ENCODE results near the gene GKN2. TPM values are rescaled to one million over a fixed set of nuclear protein-coding genes. Genes with fewer than 3 reads are reported as not detected.

Gene GKN2
- total RNA-seq, 2 donors from 2014 or later: not detected

DNA sequence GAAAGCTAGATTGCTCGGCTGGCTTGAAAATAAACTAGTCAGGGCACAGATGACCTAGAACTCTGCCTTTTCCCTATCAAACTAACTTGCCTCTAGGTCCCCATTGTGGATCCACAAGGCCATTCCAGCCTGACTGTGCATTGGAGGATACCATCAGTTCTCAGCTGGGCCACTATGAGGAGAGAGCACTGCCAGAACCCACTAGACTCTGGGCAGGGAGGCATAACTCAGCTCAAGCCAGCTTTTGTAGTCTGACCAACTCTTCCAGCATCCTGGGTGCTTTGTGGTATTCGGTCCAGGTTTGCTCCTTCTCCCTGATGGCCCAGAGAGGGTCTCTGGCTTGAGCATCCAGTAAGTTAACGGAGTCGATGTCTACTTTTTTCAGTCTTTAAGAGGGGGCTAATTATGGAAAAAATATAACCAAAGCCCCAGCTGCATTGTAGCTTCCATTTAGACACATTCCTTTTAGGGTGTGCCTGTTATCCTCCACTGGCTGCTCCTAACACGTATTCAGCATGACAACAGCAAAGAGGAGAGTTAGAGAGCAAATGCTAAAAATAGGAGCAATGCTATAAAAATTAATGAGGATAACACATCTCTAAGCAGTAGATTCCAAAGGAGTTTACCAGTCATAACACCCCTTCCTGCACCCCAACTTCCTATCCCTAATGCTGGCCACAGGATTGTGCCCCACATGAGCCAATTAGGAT is 15.2 kb downstream of the GKN2 start:
- Histone ChIP-seq H3K9me3 (peaks cover 0 to 4% of the 10 kb centered on the region in 2 donors), H3K36me3 (no peaks in the 10 kb centered on the region), H3K27ac (no peak overlapping the region), H3K4me3 (no peak overlapping the region), H3K4me1 (no peaks in the 10 kb centered on the region), H3K27me3 (no peaks in the 10 kb centered on the region)
- DNase-seq (ENCODE audit: low spot score): no peak
- TF ChIP-seq CTCF (IDR thresholded peaks at IDR 0.05): no peak

DNA sequence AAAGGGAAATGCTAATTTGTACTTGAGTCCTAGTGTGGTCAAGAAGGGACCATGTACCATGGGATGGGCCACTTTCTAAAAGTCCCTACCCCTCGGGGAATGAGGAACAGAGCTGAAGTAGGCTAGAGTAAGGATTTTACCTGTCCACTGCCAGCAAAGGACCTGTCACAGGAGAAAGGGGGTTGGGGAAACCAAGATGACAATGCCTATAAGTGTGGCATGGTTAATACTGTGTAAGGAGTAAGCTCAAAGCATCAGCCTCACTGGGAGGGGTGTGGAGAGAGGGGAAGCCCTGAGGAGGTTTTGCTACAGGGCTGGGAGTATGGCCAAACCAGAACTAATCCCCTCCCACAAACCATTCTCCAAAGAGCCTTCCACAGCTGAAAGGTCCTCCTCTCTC is 15.8 kb downstream of the GKN2 start:
- no peak for TF ChIP-seq CTCF (IDR thresholded peaks at IDR 0.05)
- peaks cover 0 to 4% of the 10 kb centered on the region in 2 donors for H3K9me3 ChIP-seq
- DNase-seq (ENCODE audit: low spot score): no peak

DNA sequence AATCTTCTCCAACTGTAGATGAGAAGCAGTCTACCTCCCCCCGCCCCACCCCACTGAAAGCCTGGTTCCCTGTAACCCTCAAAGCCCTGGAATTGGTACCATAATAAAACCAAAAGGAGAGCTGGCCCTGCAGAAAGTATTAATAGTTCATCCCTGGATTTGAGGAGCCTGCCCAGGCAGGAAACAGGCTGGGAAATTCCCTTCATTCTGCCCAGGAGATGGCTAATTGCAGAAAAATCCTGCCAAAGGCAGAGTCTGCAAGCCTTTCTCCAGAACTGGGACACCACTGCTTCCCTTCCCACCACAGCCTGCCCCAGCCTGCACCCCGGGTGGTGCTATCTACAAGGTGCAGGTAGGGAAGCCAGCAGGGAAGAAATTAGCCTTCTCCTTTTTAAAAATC is 16.3 kb downstream of the GKN2 start:
- no peak for DNase-seq (ENCODE audit: low spot score)
- no peaks in the 10 kb centered on the region for H3K36me3 ChIP-seq
- no peak overlapping the region for H3K4me3 ChIP-seq
- H3K4me1 ChIP-seq: no peaks in the 10 kb centered on the region
- peaks cover 0 to 4% of the 10 kb centered on the region in 2 donors for H3K9me3 ChIP-seq
- no peak overlapping the region for H3K27ac ChIP-seq
- H3K27me3 ChIP-seq: no peaks in the 10 kb centered on the region
- TF ChIP-seq CTCF (IDR thresholded peaks at IDR 0.05): no peak

More for the DNA sequence above, 15.8 kb downstream of the GKN2 start:
- no peaks in the 10 kb centered on the region for H3K4me1 ChIP-seq
- no peaks in the 10 kb centered on the region for H3K36me3 ChIP-seq
- no peak overlapping the region for H3K27ac ChIP-seq
- no peak overlapping the region for H3K4me3 ChIP-seq
- no peaks in the 10 kb centered on the region for H3K27me3 ChIP-seq

DNA sequence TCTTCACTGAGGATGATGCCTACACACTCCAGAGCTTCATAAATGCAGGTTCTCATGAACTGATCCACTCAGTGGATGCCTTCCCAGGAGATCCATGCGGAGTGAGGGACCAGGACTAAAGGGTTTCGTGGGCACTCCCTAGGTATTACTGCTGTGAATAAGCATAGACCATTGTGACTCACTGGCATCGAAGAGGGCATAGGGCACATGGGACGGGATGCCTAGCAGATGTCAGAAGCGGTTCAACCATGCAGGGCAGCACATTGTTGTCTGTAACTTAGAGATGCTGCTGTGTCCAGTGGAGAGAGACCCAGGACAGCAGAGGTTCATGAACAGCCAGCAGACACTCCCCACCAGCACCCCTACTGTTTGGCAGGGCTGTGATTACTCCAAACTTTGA is 17.2 kb downstream of the GKN2 start:
- DNase-seq (ENCODE audit: low spot score): no peak
- Histone ChIP-seq H3K27ac (no peak overlapping the region), H3K36me3 (no peaks in the 10 kb centered on the region), H3K27me3 (no peaks in the 10 kb centered on the region), H3K4me3 (no peak overlapping the region), H3K9me3 (peaks cover 0 to 4% of the 10 kb centered on the region in 2 donors), H3K4me1 (no peaks in the 10 kb centered on the region)
- no peak for TF ChIP-seq CTCF (IDR thresholded peaks at IDR 0.05)

DNA sequence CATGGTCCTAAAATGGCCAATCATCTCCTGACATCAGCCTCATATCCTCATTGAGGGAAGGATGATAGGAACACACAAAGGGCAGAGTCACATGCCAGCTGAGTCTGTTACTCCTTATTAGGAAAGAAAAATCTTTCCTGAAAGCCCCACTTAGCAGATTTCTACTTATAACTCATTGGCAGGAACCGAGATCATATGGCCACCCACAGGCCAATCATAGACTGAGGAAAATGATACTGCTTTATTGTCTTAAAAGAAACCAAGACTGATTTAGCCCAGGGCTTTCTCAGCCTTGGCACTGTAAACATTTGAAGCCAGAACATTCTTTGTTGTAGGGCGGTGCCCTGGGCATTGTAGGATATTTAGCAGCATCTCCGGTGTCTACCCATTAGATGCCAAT is 18.7 kb downstream of the GKN2 start:
- no peak for TF ChIP-seq CTCF (IDR thresholded peaks at IDR 0.05)

GRCh38 chr2:68932402-68932801 is 20.3 kb downstream of the GKN2 start:
- H3K27me3 ChIP-seq: no peaks in the 10 kb centered on the region
- DNase-seq (ENCODE audit: low spot score): no peak
- no peak overlapping the region for H3K4me3 ChIP-seq
- no peaks in the 10 kb centered on the region for H3K4me1 ChIP-seq
- no peak overlapping the region for H3K27ac ChIP-seq
- H3K9me3 ChIP-seq: no peaks in the 10 kb centered on the region
- H3K36me3 ChIP-seq: no peaks in the 10 kb centered on the region
- no peak for TF ChIP-seq CTCF (IDR thresholded peaks at IDR 0.05)

More for the DNA sequence above, 18.7 kb downstream of the GKN2 start:
- Histone ChIP-seq H3K27ac (no peak overlapping the region), H3K36me3 (no peaks in the 10 kb centered on the region), H3K4me3 (no peak overlapping the region), H3K27me3 (no peaks in the 10 kb centered on the region), H3K4me1 (no peaks in the 10 kb centered on the region), H3K9me3 (no peaks in the 10 kb centered on the region)
- no peak for DNase-seq (ENCODE audit: low spot score)
